ENCODE results near the gene THRA.

The THRA gene

DNA sequence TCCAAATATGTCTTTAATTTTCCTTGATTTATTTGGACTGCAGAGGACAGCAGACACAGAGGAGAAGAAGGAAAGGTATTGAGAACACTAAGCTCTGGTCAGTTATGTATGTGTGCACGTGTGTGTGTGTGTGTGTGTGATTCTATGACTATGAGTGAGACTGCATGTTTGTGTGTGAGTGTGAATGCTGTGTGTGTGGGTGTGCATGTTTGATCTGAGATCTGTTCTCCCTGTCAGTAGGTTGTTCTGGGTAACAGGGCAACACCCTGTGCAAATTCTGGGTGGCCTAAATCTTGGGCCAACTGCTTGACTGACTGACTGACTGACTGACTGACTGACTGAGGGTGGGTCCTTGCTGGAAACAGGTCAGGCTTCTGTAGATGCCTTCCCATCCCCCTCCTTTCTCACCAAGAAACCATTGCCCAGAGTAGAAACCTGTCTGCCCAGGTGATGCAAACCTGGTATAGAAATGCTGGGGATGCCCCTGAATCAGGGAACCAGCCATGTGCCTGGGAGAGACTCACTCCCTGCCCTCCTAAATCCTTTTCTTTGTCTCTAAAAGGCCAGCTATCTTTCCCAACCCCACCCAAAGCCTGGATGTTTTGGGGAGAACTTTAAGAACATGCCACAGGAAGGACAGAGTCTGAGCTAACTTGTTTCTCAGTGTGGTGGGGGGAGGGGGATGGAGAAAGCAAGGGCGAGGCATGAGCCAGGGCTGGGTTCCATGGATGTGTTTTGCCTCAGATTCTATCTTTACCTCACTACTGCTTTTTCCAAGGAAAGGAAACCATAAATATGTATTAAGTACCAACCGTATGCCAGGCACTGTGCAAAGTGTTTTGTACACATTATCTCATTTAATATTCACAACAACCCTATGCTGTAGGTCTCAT is 42.1 kb downstream of the THRA start:
- H3K27ac ChIP-seq (ENCODE audit: insufficient read depth in 1 of 2, low read depth in 1 of 2, low read length in 2 of 2, poor library complexity in 1 of 2, severe bottlenecking in 2 of 2) = no peak overlapping the region
- ChIA-PET CTCF (interaction anchor here (0.9 to 2.5 kb wide), 6 partner anchors 8 to 90 kb away, joined by 3 to 8 read pairs (median 4); no protein-coding TSS in a partner anchor), POLR2A (no interaction called here)
- WGBS (ENCODE audit: insufficient coverage) = 100% methylated on average over 1 of the region's 3 CpGs
- H3K9me3 ChIP-seq (ENCODE audit: control extremely low read depth in 1 of 5, control insufficient read depth in 4 of 5, insufficient read depth in 2 of 5, low read depth in 1 of 5, low read length in 4 of 5) = no peaks in the 10 kb centered on the region
- H3K4me3 ChIP-seq (ENCODE audit: control insufficient read depth in 1 of 7, extremely low read depth in 1 of 7, insufficient read depth in 4 of 7, low read depth in 2 of 7, low read length in 6 of 7) = no peak overlapping the region
- no peak for DNase-seq
- peaks cover 20 to 78% (median 66%) of the 10 kb centered on the region in 4 experiments for H3K4me1 ChIP-seq (ENCODE audit: control extremely low read depth in 1 of 4, control insufficient read depth in 4 of 4, insufficient read depth in 4 of 4, low read length in 3 of 4)
- no peaks in the 10 kb centered on the region for H3K36me3 ChIP-seq (ENCODE audit: control insufficient read depth in 4 of 4, insufficient read depth in 4 of 4, low read length in 3 of 4)
- no peaks in the 10 kb centered on the region for H3K27me3 ChIP-seq (replicated peaks in 2 of 5; ENCODE audit: control insufficient read depth in 4 of 5, insufficient read depth in 5 of 5, low read length in 4 of 5)

DNA sequence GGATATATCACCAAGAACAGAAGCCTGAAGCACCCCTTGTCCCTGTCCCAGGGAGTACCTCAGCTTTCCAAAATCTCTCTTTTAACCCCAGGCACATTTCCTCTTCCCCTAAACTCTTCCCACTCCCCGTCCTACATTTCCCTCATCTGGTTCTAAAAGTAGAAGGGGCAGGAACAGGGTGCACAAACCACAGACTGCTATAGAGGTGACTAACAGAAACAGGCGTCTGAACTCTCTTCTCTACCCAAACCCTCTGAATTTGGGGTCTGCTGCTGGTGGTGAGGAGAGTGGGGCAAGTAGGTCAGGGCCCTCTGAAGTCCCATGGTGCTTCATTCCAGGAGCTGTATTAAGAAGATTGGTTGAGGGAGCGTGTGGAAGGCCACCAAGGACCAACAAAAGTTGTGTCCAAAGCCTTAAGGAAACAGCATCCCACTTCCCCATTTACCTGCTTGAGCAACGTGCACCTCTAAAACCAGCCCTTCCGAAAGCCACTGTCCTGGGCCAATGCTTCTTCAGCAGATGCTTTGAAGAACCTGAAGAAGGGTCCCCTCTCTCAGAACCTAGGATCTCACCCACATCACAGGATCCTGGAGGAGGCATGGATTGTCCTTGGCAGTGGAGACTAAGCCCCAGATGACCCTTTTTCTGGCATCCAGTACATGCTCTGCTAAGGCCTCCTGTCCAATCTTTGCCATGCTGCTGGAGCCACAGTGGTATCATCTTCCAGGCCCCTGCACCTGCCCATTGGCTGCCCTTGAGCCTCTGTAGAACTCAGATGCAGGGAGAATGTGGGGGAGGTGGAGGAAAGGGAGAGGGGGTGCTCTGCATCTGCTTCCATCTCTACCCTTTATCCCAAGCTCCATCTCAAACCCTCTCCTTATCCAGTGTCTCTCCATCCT is 43.3 kb downstream of the THRA start:
- POLR2A ChIA-PET = interaction anchor here (0.6 kb wide), 1 partner anchor 34 kb away, joined by 3 read pairs; the partner anchor contains the start of gene CASC3
- H3K27ac ChIP-seq (ENCODE audit: insufficient read depth in 1 of 2, low read depth in 1 of 2, low read length in 2 of 2, poor library complexity in 1 of 2, severe bottlenecking in 2 of 2) = no peak overlapping the region
- CTCF ChIA-PET = interaction anchor here (0.9 to 2.5 kb wide), 7 partner anchors 9 to 69 kb away, joined by 3 to 10 read pairs (median 4); no protein-coding TSS in a partner anchor
- peaks cover 17 to 79% (median 65%) of the 10 kb centered on the region in 4 experiments for H3K4me1 ChIP-seq (ENCODE audit: control extremely low read depth in 1 of 4, control insufficient read depth in 4 of 4, insufficient read depth in 4 of 4, low read length in 3 of 4)
- DNase-seq = no peak
- H3K9me3 ChIP-seq (ENCODE audit: control extremely low read depth in 1 of 5, control insufficient read depth in 4 of 5, insufficient read depth in 2 of 5, low read depth in 1 of 5, low read length in 4 of 5) = no peaks in the 10 kb centered on the region
- WGBS (ENCODE audit: insufficient coverage) = 44% methylated on average over 2 of the region's 5 CpGs
- no peaks in the 10 kb centered on the region for H3K36me3 ChIP-seq (ENCODE audit: control insufficient read depth in 4 of 4, insufficient read depth in 4 of 4, low read length in 3 of 4)
- H3K4me3 ChIP-seq (ENCODE audit: control insufficient read depth in 1 of 7, extremely low read depth in 1 of 7, insufficient read depth in 4 of 7, low read depth in 2 of 7, low read length in 6 of 7) = peak overlapping the region in 1 of 7 experiments; percentile 10
- no peaks in the 10 kb centered on the region for H3K27me3 ChIP-seq (replicated peaks in 2 of 5; ENCODE audit: control insufficient read depth in 4 of 5, insufficient read depth in 5 of 5, low read length in 4 of 5)

DNA sequence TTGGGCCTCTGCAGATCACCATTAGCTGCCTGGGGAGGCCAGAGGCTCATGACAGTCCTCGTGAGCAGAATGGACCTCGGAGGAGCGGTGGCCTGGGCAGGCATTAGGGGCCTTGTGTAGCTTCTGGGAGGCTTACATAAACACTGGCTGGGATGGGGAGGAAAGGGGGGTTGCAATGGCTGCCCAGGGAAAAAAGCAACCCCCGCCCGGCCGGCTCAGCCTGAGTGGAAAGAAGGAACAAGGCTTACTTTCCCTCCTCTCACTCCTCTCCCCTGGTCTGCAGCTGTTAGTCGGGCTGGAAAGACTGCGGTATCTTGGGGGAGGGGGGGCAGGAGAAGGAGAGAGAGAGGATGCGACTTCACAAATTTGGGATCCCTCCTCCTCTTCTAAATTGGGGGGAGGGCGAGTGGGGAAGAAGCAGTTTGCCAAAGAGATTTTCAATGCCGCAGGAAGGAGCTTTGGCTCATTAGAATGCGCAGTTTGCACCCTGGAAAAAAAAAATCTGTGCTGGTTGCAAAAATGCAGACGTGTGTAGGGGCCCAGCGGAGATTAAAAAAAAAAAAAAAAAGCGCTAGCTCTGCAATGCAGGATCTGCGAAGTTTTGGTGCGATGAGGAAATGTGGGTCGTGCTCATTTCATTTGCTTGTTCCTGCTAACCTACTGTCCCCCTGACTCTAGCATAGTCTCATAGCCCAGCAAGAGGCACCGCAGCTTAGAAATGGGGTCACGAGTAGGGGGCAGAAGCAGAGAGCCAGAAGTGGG is 44.2 kb downstream of the THRA start:
- no peaks in the 10 kb centered on the region for H3K36me3 ChIP-seq (ENCODE audit: control insufficient read depth in 4 of 4, insufficient read depth in 4 of 4, low read length in 3 of 4)
- POLR2A ChIA-PET = interaction anchor here (0.6 kb wide), 1 partner anchor 543 kb away, joined by 3 read pairs; no protein-coding TSS in a partner anchor
- peaks cover 16 to 83% (median 70%) of the 10 kb centered on the region in 4 experiments for H3K4me1 ChIP-seq (ENCODE audit: control extremely low read depth in 1 of 4, control insufficient read depth in 4 of 4, insufficient read depth in 4 of 4, low read length in 3 of 4)
- no peak overlapping the region for H3K27ac ChIP-seq (ENCODE audit: insufficient read depth in 1 of 2, low read depth in 1 of 2, low read length in 2 of 2, poor library complexity in 1 of 2, severe bottlenecking in 2 of 2)
- CTCF ChIA-PET = interaction anchor here (0.8 to 2.5 kb wide), 7 partner anchors 10 to 94 kb away, joined by 3 to 10 read pairs (median 3); no protein-coding TSS in a partner anchor
- no peaks in the 10 kb centered on the region for H3K9me3 ChIP-seq (ENCODE audit: control extremely low read depth in 1 of 5, control insufficient read depth in 4 of 5, insufficient read depth in 2 of 5, low read depth in 1 of 5, low read length in 4 of 5)
- H3K4me3 ChIP-seq (ENCODE audit: control insufficient read depth in 1 of 7, extremely low read depth in 1 of 7, insufficient read depth in 4 of 7, low read depth in 2 of 7, low read length in 6 of 7) = peak overlapping the region in 1 of 7 experiments; percentile 17
- DNase-seq = peak in 2 of 3 donors; percentile 44 to 48
- WGBS (ENCODE audit: insufficient coverage) = 42% methylated on average over 3 of the region's 20 CpGs
- H3K27me3 ChIP-seq (replicated peaks in 2 of 5; ENCODE audit: control insufficient read depth in 4 of 5, insufficient read depth in 5 of 5, low read length in 4 of 5) = no peaks in the 10 kb centered on the region

DNA sequence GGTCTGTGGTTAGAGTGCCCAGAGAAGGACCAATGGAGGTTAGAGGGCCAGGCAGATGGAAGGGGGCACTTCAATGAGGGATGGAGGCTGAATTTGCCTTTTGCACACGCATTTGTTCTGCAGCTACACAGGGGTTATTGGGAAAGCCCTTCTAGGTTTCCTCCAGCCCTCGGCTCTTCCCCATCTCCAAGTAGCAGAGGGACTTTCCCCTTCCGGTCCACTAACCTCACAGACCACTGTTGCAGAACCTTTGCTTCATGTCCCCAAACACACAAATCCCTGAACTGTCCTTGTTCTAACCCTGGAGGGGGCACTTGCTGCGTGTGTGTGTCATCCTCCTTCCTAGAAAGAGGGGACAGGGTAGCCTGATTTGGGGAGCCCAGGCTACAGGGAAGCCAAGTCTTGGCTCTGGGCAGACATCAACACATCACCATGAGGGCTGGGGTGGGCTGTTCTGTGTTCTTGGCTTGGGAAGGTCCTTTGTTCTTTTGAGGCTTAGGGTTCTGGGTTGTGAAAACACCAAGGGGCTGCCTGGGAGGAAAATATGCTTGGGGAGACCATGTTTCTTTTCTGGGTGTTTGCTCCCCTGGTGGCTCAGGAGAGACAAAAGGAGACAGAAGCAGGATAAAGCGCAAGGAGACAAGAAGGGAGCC is 44.9 kb downstream of the THRA start:
- ChIA-PET POLR2A (interaction anchor here (0.6 kb wide), 1 partner anchor 542 kb away, joined by 3 read pairs; no protein-coding TSS in a partner anchor), CTCF (interaction anchor here (0.8 to 2.5 kb wide), 7 partner anchors 11 to 95 kb away, joined by 3 to 10 read pairs (median 3); no protein-coding TSS in a partner anchor)
- DNase-seq = peak; percentile 32 to 58 (median 53)
- Histone ChIP-seq H3K4me1 (ENCODE audit: control extremely low read depth in 1 of 4, control insufficient read depth in 4 of 4, insufficient read depth in 4 of 4, low read length in 3 of 4) (peaks cover 20 to 90% (median 77%) of the 10 kb centered on the region in 4 experiments), H3K36me3 (ENCODE audit: control insufficient read depth in 4 of 4, insufficient read depth in 4 of 4, low read length in 3 of 4) (no peaks in the 10 kb centered on the region), H3K4me3 (ENCODE audit: control insufficient read depth in 1 of 7, extremely low read depth in 1 of 7, insufficient read depth in 4 of 7, low read depth in 2 of 7, low read length in 6 of 7) (peak overlapping the region in 2 of 7 experiments; percentile 1 to 17), H3K27ac (ENCODE audit: insufficient read depth in 1 of 2, low read depth in 1 of 2, low read length in 2 of 2, poor library complexity in 1 of 2, severe bottlenecking in 2 of 2) (peak overlapping the region in 1 of 2 experiments; percentile 44), H3K27me3 (replicated peaks in 2 of 5; ENCODE audit: control insufficient read depth in 4 of 5, insufficient read depth in 5 of 5, low read length in 4 of 5) (no peaks in the 10 kb centered on the region), H3K9me3 (ENCODE audit: control extremely low read depth in 1 of 5, control insufficient read depth in 4 of 5, insufficient read depth in 2 of 5, low read depth in 1 of 5, low read length in 4 of 5) (no peaks in the 10 kb centered on the region)
- WGBS (ENCODE audit: insufficient coverage) = 0% methylated on average over 1 of the region's 5 CpGs

DNA sequence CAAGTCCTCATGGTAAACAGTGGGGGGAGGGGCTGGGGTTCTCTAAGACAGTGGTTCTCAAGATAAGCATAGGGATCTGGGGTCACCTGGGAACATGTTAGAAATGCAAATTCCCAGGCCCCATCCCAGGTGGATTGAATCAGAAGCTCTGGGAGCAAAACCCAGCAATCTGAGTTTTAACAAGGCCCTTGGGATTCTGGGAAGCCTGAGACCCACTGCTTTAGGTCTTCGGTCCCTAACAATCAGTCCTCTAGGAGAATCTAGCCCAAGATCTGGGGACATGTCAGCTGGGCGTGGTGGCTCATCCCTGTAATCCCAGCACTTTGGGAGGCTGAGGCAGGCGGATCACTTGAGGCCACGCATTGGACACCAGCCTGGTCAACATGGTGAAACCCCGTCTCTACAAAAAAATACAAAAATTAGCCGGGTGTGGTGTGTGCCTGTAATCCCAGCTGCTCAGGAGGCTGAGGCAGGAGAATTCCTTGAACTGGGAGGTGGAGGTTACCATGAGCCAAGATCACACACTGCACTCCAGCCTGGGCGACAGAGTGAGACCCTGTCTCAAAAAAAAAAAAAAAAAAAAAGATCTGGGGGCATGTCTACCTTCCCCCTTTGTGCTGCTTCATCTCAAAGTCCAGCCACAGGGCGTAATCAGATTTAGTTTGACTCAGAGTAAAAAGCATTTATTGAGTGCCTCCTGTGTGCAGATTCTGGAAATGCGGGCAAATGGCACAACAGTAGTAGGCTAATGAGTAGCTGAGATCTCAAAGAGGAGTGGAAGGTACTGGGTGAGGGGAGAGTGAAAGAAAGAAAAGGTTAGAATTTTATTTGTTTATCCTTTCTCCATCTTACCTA is 46.4 kb downstream of the THRA start:
- no peak overlapping the region for H3K27ac ChIP-seq (ENCODE audit: insufficient read depth in 1 of 2, low read depth in 1 of 2, low read length in 2 of 2, poor library complexity in 1 of 2, severe bottlenecking in 2 of 2)
- peak in 2 of 3 donors; percentile 45 to 50 for DNase-seq
- no peak overlapping the region for H3K4me3 ChIP-seq (ENCODE audit: control insufficient read depth in 1 of 7, extremely low read depth in 1 of 7, insufficient read depth in 4 of 7, low read depth in 2 of 7, low read length in 6 of 7)
- CTCF ChIA-PET = interaction anchor here (0.8 to 6.7 kb wide), 7 partner anchors 11 to 174 kb away, joined by 3 to 65 read pairs (median 5); partner anchors contain the start of gene MSL1
- no peaks in the 10 kb centered on the region for H3K9me3 ChIP-seq (ENCODE audit: control extremely low read depth in 1 of 5, control insufficient read depth in 4 of 5, insufficient read depth in 2 of 5, low read depth in 1 of 5, low read length in 4 of 5)
- H3K4me1 ChIP-seq (ENCODE audit: control extremely low read depth in 1 of 4, control insufficient read depth in 4 of 4, insufficient read depth in 4 of 4, low read length in 3 of 4) = peaks cover 26 to 91% (median 81%) of the 10 kb centered on the region in 4 experiments
- H3K36me3 ChIP-seq (ENCODE audit: control insufficient read depth in 4 of 4, insufficient read depth in 4 of 4, low read length in 3 of 4) = no peaks in the 10 kb centered on the region
- H3K27me3 ChIP-seq (replicated peaks in 2 of 5; ENCODE audit: control insufficient read depth in 4 of 5, insufficient read depth in 5 of 5, low read length in 4 of 5) = no peaks in the 10 kb centered on the region
- 99% methylated on average over 6 of the region's 9 CpGs for WGBS (ENCODE audit: insufficient coverage)
- POLR2A ChIA-PET = no interaction called here

Measured in common myeloid progenitor, CD34-positive (primary cell).